ENCODE results near the gene FANCL.
"Not testable (repeated sequence)": the region's sequence is repeated elsewhere in the genome, so short reads cannot be mapped to it uniquely, and the experiment has no call there.

The FANCL gene

GRCh38 chr2:58240670-58241545 is at the start of gene FANCL:
Gene FANCL, minus strand, starts transcription at chr2:58241325. Its CDS starts 12 bp downstream, at chr2:58241313.
- peak; percentile 87 for DNase-seq (ENCODE audit: low spot score)
- no peak for TF ChIP-seq CTCF (IDR thresholded peaks at IDR 0.05; ENCODE audit: extremely low read depth, insufficient read depth, missing control alignments)
- in situ Hi-C loops (cut with MboI; ENCODE audit: low pct_unique_long_range_greater_than_20kb, low sequenced_read_pairs, unreplicated experiment) = no loop called here

- DNase-seq (ENCODE audit: low spot score) = no peak
- in situ Hi-C loops (cut with MboI; ENCODE audit: low pct_unique_long_range_greater_than_20kb, low sequenced_read_pairs, unreplicated experiment) = no loop called here
- TF ChIP-seq CTCF (IDR thresholded peaks at IDR 0.05; ENCODE audit: extremely low read depth, insufficient read depth, missing control alignments) = no peak
These were observed 47.9 kb upstream of the FANCL start for GRCh38 chr2:58289029-58289428.

- no peak for TF ChIP-seq CTCF (IDR thresholded peaks at IDR 0.05; ENCODE audit: extremely low read depth, insufficient read depth, missing control alignments)
- in situ Hi-C loops (cut with MboI; ENCODE audit: low pct_unique_long_range_greater_than_20kb, low sequenced_read_pairs, unreplicated experiment) = no loop called here
- no peak for DNase-seq (ENCODE audit: low spot score)
These were observed 42.8 kb upstream of the FANCL start for GRCh38 chr2:58283931-58284330.

GRCh38 chr2:58275144-58275543 is 34.0 kb upstream of the FANCL start:
- DNase-seq (ENCODE audit: low spot score); in situ Hi-C loops (cut with MboI; ENCODE audit: low pct_unique_long_range_greater_than_20kb, low sequenced_read_pairs, unreplicated experiment): not testable (repeated sequence)

GRCh38 chr2:58271826-58272225 is 30.7 kb upstream of the FANCL start:
- in situ Hi-C loops (cut with MboI; ENCODE audit: low pct_unique_long_range_greater_than_20kb, low sequenced_read_pairs, unreplicated experiment) = no loop called here
- DNase-seq (ENCODE audit: low spot score) = no peak
- no peak for TF ChIP-seq CTCF (IDR thresholded peaks at IDR 0.05; ENCODE audit: extremely low read depth, insufficient read depth, missing control alignments)

- in situ Hi-C loops (cut with MboI; ENCODE audit: low pct_unique_long_range_greater_than_20kb, low sequenced_read_pairs, unreplicated experiment) = no loop called here
- no peak for TF ChIP-seq CTCF (IDR thresholded peaks at IDR 0.05; ENCODE audit: extremely low read depth, insufficient read depth, missing control alignments)
These were observed 27.6 kb upstream of the FANCL start for GRCh38 chr2:58268685-58269084.

GRCh38 chr2:58266211-58266610 is 25.1 kb upstream of the FANCL start:
- no peak for DNase-seq (ENCODE audit: low spot score)
- no peak for TF ChIP-seq CTCF (IDR thresholded peaks at IDR 0.05; ENCODE audit: extremely low read depth, insufficient read depth, missing control alignments)
- in situ Hi-C loops (cut with MboI; ENCODE audit: low pct_unique_long_range_greater_than_20kb, low sequenced_read_pairs, unreplicated experiment) = no loop called here

More at GRCh38 chr2:58268685-58269084, 27.6 kb upstream of the FANCL start:
- DNase-seq (ENCODE audit: low spot score) = no peak

Data from GM13977 (cell line).